Thyroid gland (tissue), 4 donors: ENCODE results near the gene CHD6. TPM values are rescaled to one million over a fixed set of nuclear protein-coding genes. Genes with fewer than 3 reads are reported as not detected.

ENCODE experiments used
- DNase-seq, 2 donors: peaks; one replicate each; pipeline ENCODE4 v3.0.0-alpha.2; 2019
- H3K27ac ChIP-seq, 3 donors: fragments of 200-600 bp; sonication (generic); 1 replicate in 2 of 3; 2 replicates in 1 of 3; pipeline ENCODE4 v1.5.1; 2016 to 2019; ENCODE audit warnings: mild to moderate bottlenecking in 1 of 3, moderate library complexity in 1 of 3
- H3K27me3 ChIP-seq: fragments of 200-600 bp; sonication (generic); one replicate; pipeline ENCODE4 v1.5.1; 2019
- H3K36me3 ChIP-seq, 2 donors: fragments of 200-600 bp; sonication (generic); one replicate each; pipeline ENCODE4 v1.5.1; 2016 to 2019
- H3K4me1 ChIP-seq, 2 donors: fragments of 200-600 bp; sonication (generic); one replicate each; pipeline ENCODE4 v1.5.1; 2017 to 2019
- H3K4me3 ChIP-seq, 3 donors: fragments of 200-600 bp; sonication (generic); replicated peaks in 1 of 3; 1 replicate in 2 of 3; 2 replicates in 1 of 3; pipeline ENCODE4 v1.5.1; 2016; ENCODE audit warnings: mild to moderate bottlenecking in 1 of 3
- H3K9me3 ChIP-seq: fragments of 200-600 bp; sonication (generic); one replicate; pipeline ENCODE4 v1.5.1; 2017
- CTCF ChIP-seq, 6 experiments: fragments of 200-600 bp in 3 of 6; fragments of 450-650 bp in 3 of 6; sonication (generic) in 3 of 6; IDR thresholded peaks; one replicate each; pipeline ENCODE4 v1.5.1; 2016 to 2019; ENCODE audit warnings: antibody characterized with exemption in 6 of 6, mild to moderate bottlenecking in 2 of 6, inconsistent platforms in 1 of 6, moderate library complexity in 1 of 6
- POLR2A ChIP-seq, 2 donors: fragments of 450-650 bp; IDR thresholded peaks; one replicate each; pipeline ENCODE4 v1.6.1; 2017; ENCODE audit warnings: antibody characterized with exemption in 2 of 2, mild to moderate bottlenecking in 2 of 2, moderate library complexity in 1 of 2
- WGBS, 2 donors: methylation state at CpG; one replicate each; pipeline ENCODE4 v1.1.5; 2017; 5-methylcytosine and 5-hydroxymethylcytosine counted together
- intact Hi-C: fragments of 100-400 bp; cut with DNase I; formaldehyde crosslinking; loops from one replicate; pipeline ENCODE4 v1.15.1; 2023
- total RNA-seq, 4 donors: library from RNA; depleted of rRNA; stranded (reverse); fragments of >200 nt; gene quantifications; one replicate each; pipeline ENCODE4 v1.2.3, GENCODE V29; 2016

CHD6 gene
- total RNA-seq, 4 donors from 2014 or later, result 58.0 to 104 (median 81.6) TPM

- H3K9me3 ChIP-seq, result no peaks in the 10 kb centered on the region
These were observed 91.8 kb downstream of the CHD6 start for GRCh38 chr20:41526327-41526726.

DNA sequence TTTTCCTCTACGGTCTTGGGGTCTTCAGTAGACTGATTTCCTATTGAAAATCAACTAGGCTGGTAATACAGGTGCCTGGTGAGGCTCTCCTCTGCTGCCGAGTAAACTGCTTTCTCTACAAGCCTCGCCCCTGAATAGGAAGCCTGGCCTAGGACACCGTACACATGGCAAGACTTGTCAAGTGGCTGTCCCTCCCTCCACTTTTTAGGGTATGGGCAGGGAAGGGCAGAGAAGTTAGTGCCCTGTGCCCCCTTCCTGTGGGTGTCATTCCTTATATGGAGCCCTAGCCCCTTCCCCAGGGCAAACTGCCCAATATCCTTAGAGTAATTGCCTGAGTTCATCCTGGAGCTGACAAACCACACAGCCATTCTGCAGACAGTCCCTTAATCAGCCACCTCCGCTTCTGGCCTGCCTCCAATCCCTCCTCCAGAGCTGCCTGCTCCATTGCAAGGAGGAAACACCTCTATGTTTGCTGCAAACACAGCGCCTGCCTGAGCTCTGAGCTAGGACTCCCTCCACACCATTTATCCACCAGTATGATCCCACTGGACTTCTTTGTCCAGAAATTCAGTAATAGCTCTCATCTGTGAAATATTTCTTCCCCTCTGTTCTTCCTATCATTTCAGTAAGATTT lies 93.1 kb downstream of the CHD6 start:
- Histone ChIP-seq H3K27ac (peak overlapping the region; percentile 56 to 67 (median 63)), H3K9me3 (no peaks in the 10 kb centered on the region), H3K4me3 (no peak overlapping the region), H3K27me3 (no peaks in the 10 kb centered on the region), H3K4me1 (peaks cover 46 to 53% of the 10 kb centered on the region in 2 donors), H3K36me3 (no peaks in the 10 kb centered on the region)
- DNase-seq, result peak; percentile 91 to 94
- TF ChIP-seq POLR2A (IDR thresholded peaks at IDR 0.05) (no peak), CTCF (IDR thresholded peaks at IDR 0.05) (no peak)
- 26 to 27% methylated on average over 6 of the region's 6 CpGs for WGBS, 2 donors
- intact Hi-C loops, result no loop called here

More at GRCh38 chr20:41526327-41526726, 91.8 kb downstream of the CHD6 start:
- no peak for TF ChIP-seq CTCF (IDR thresholded peaks at IDR 0.05)
- no peak for TF ChIP-seq POLR2A (IDR thresholded peaks at IDR 0.05)
- Histone ChIP-seq H3K36me3 (no peaks in the 10 kb centered on the region), H3K27me3 (no peaks in the 10 kb centered on the region), H3K27ac (peak overlapping the region; percentile 56 to 67 (median 63)), H3K4me1 (peaks cover 59 to 64% of the 10 kb centered on the region in 2 donors), H3K4me3 (no peak overlapping the region)
- 59% methylated on average over 3 of the region's 3 CpGs for WGBS, 2 donors
- DNase-seq, result peak; percentile 33 to 44
- intact Hi-C loops, result no loop called here

DNA sequence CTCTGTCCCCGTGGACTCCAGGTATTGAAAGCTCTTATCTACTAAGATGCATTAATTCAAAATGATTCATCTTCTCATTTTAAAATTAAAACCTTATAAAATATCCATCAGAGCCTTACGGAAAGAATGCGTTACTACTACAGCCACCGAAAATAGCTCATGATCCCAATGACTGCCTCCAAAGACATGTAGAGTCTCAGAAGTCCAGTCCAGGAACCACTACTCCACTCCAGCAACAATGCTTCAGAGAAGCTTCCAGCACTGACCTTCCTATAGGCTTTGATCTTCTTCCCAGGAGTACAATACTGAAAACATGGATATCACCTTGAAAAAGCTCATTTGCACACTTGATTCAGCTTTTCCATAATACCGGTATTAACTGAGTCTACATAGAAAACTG lies 94.3 kb downstream of the CHD6 start:
- TF ChIP-seq CTCF (IDR thresholded peaks at IDR 0.05) (no peak), POLR2A (IDR thresholded peaks at IDR 0.05) (no peak)
- Histone ChIP-seq H3K27me3 (no peaks in the 10 kb centered on the region), H3K9me3 (no peaks in the 10 kb centered on the region), H3K4me1 (peaks cover 38 to 41% of the 10 kb centered on the region in 2 donors), H3K27ac (no peak overlapping the region), H3K4me3 (no peak overlapping the region), H3K36me3 (no peaks in the 10 kb centered on the region)
- intact Hi-C loops, result no loop called here
- WGBS, 2 donors, result 97 to 98% methylated on average over 5 of the region's 5 CpGs
- no peak for DNase-seq

DNA sequence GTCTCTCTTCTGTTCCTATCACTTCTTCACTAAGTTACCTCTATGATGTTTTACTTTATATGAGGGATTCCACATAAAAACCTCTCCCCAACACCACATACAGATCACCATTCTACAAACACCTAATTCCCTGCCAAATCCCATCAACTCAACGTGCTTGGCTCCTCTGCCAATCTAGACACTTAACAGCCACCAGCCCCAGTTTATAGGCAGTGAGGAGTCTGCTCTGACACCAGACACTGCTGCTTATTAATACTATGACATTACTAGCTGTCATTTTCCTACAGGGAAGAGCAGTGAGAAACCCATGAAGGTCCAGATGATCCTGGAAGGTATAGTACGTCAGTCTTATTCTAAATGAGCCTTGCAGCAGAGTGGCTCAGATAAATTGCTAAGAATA lies 104.3 kb downstream of the CHD6 start:
- TF ChIP-seq POLR2A (IDR thresholded peaks at IDR 0.05) (no peak), CTCF (IDR thresholded peaks at IDR 0.05) (no peak)
- H3K4me3 ChIP-seq, result no peak overlapping the region
- DNase-seq, result no peak
- intact Hi-C loops, result no loop called here
- no peak overlapping the region for H3K27ac ChIP-seq
- H3K27me3 ChIP-seq, result no peaks in the 10 kb centered on the region
- H3K4me1 ChIP-seq, result peaks cover 15 to 22% of the 10 kb centered on the region in 2 donors
- no peaks in the 10 kb centered on the region for H3K36me3 ChIP-seq
- 84 to 90% methylated on average over 2 of the region's 2 CpGs for WGBS, 2 donors
- H3K9me3 ChIP-seq, result no peaks in the 10 kb centered on the region

GRCh38 chr20:41512624-41513023 lies 105.6 kb downstream of the CHD6 start:
- Histone ChIP-seq H3K27me3 (no peaks in the 10 kb centered on the region), H3K36me3 (no peaks in the 10 kb centered on the region), H3K4me1 (peaks cover 16 to 22% of the 10 kb centered on the region in 2 donors), H3K27ac (no peak overlapping the region), H3K4me3 (no peak overlapping the region), H3K9me3 (no peaks in the 10 kb centered on the region)
- DNase-seq, result no peak
- no peak for TF ChIP-seq CTCF (IDR thresholded peaks at IDR 0.05)
- TF ChIP-seq POLR2A (IDR thresholded peaks at IDR 0.05), result no peak
- WGBS, 2 donors, result 87 to 88% methylated on average over 11 of the region's 11 CpGs
- intact Hi-C loops, result no loop called here
